Prostate gland (tissue), 2 donors: ENCODE data around the gene COPS6. TPM values are rescaled to one million over a fixed set of nuclear protein-coding genes. Genes with fewer than 3 reads are reported as not detected.

Experiments used
- DNase-seq: peaks from one replicate; pipeline ENCODE4 v3.0.0-alpha.2; 2019; ENCODE audit warnings: low spot score
- H3K27ac ChIP-seq, 2 donors: fragments of 200-600 bp; sonication (generic); 2 replicates each; pipeline ENCODE4 v1.5.1; 2017 to 2019
- H3K27me3 ChIP-seq: fragments of 200-600 bp; sonication (generic); replicated peaks from 2 replicates; pipeline ENCODE4 v1.5.1; 2019; ENCODE audit not compliant: insufficient read depth
- H3K36me3 ChIP-seq, 2 donors: fragments of 200-600 bp; sonication (generic); 1 replicate in 1 of 2; 2 replicates in 1 of 2; pipeline versions ENCODE4 v1.5.1 to v1.8.1; 2017 to 2019
- H3K4me1 ChIP-seq: fragments of 200-600 bp; sonication (generic); replicated peaks from 2 replicates; pipeline ENCODE4 v1.5.1; 2019
- H3K4me3 ChIP-seq, 2 donors: fragments of 200-600 bp; sonication (generic); 2 replicates each; pipeline ENCODE4 v1.5.1; 2017 to 2019
- H3K9me3 ChIP-seq: fragments of 200-600 bp; sonication (generic); 2 replicates; pipeline ENCODE4 v1.5.1; 2017
- CTCF ChIP-seq, 4 experiments: fragments of 200-600 bp in 2 of 4; fragments of 450-650 bp in 2 of 4; sonication (generic) in 2 of 4; IDR thresholded peaks; 1 replicate in 3 of 4; 2 replicates in 1 of 4; pipeline ENCODE4 v1.5.1; 2016 to 2019; ENCODE audit warnings: antibody characterized with exemption in 4 of 4, mild to moderate bottlenecking in 2 of 4, moderate library complexity in 2 of 4
- POLR2A ChIP-seq: fragments of 450-650 bp; IDR thresholded peaks from one replicate; pipeline ENCODE4 v1.6.1; 2016; ENCODE audit warnings: antibody characterized with exemption, mild to moderate bottlenecking
- POLR2AphosphoS5 ChIP-seq: sonication (generic); formaldehyde crosslinking; IDR thresholded peaks from one replicate; pipeline ENCODE4 v1.6.1; 2017; ENCODE audit warnings: antibody characterized with exemption
- WGBS: methylation state at CpG from one replicate; pipeline ENCODE4 v1.1.5; 2018; 5-methylcytosine and 5-hydroxymethylcytosine counted together
- intact Hi-C: fragments of 100-400 bp; cut with DNase I; formaldehyde crosslinking; loops from one replicate; pipeline ENCODE4 v1.14.2; 2022
- total RNA-seq, 2 donors: library from RNA; depleted of rRNA; stranded (reverse); fragments of >200 nt; gene quantifications; one replicate each; pipeline ENCODE4 v1.1.0, GENCODE V29; 2016

The COPS6 gene
- total RNA-seq, 2 donors from 2014 or later, result 50.8 to 78.4 TPM

DNA sequence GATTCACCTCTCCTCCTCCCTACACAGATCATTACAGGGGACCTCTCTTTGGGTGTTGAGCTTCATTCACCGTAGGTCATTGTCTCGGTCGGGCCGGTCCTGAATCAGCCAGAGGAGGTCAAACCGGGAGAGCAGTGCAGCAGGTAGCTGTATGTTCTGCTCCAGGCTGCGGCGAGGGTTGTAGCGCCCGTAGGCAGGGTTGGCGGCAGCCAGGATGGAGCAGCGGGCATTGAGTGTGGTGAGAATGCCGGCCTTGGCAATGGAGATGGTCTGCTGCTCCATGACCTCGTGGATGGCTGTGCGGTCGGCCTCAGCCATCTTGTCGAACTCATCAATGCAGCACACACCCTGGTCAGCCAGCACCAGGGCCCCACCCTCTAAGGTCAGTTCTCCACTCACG, 6.9 kb downstream of the COPS6 start:
- WGBS, result 90% methylated on average over 17 of the region's 17 CpGs
- intact Hi-C loops, result no loop called here
- H3K36me3 ChIP-seq, result peaks cover 7 to 65% of the 10 kb centered on the region in 2 donors
- H3K27me3 ChIP-seq, result no peaks in the 10 kb centered on the region
- no peak for DNase-seq
- no peak overlapping the region for H3K4me3 ChIP-seq
- H3K27ac ChIP-seq, result no peak overlapping the region
- H3K4me1 ChIP-seq, result peaks cover 9% of the 10 kb centered on the region
- TF ChIP-seq CTCF (IDR thresholded peaks at IDR 0.05), result no peak
- no peak for TF ChIP-seq POLR2AphosphoS5
- TF ChIP-seq POLR2A, result no peak
- no peaks in the 10 kb centered on the region for H3K9me3 ChIP-seq

DNA sequence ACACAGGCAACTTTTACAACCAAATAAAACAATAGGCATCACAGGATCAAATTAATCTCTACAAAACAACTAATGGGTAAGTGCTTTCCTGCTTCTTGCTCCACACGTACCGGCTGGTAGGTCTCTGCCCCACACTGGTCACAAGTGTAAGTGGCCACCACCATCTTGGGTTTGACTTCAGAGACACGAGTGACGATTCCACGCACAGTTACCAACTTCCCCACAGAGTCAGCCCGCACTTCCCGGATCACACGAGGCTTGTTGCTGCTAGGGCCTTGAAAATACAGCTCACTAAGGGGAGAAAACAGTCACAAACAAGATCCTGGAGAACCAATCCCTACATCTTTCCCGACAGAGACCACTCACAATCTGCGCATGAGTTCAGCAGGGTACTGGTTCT, 10.1 kb downstream of the COPS6 start:
- intact Hi-C loops, result no loop called here
- DNase-seq, result no peak
- 78% methylated on average over 10 of the region's 10 CpGs for WGBS
- Histone ChIP-seq H3K9me3 (no peaks in the 10 kb centered on the region), H3K36me3 (peaks cover 7 to 37% of the 10 kb centered on the region in 2 donors), H3K4me1 (peaks cover 9% of the 10 kb centered on the region), H3K27ac (peak overlapping the region in 1 of 2 donors; percentile 93), H3K27me3 (no peaks in the 10 kb centered on the region), H3K4me3 (no peak overlapping the region)
- TF ChIP-seq CTCF (IDR thresholded peaks at IDR 0.05), result no peak
- no peak for TF ChIP-seq POLR2A
- TF ChIP-seq POLR2AphosphoS5, result no peak

DNA sequence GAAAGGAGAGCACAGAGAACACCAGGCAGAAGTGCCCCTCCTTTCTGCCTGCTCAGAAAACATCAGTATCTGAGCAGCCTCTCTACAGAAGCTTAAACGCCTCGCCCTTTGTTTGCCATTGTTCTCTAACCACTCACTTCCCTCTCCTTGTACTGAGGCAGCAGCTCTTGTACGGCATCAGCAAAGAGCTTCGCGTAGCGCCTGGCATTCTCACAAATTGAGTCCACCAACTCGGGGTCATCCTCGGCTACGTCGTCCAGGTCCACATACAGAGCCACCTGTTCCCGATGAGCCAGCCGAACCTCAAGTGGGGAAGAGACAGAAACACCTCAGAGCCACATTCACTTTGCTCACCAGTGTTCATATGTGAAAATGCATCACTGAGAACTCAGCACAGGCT, 10.7 kb downstream of the COPS6 start:
- intact Hi-C loops, result no loop called here
- Histone ChIP-seq H3K9me3 (no peaks in the 10 kb centered on the region), H3K27ac (peak overlapping the region; percentile 90 to 93), H3K36me3 (peaks cover 7 to 33% of the 10 kb centered on the region in 2 donors), H3K4me1 (peaks cover 9% of the 10 kb centered on the region), H3K4me3 (peak overlapping the region; percentile 57 to 58), H3K27me3 (no peaks in the 10 kb centered on the region)
- WGBS, result 31% methylated on average over 12 of the region's 12 CpGs
- no peak for DNase-seq
- no peak for TF ChIP-seq CTCF (IDR thresholded peaks at IDR 0.05)
- no peak for TF ChIP-seq POLR2A

- peak overlapping the region; percentile 57 to 58 for H3K4me3 ChIP-seq
- H3K36me3 ChIP-seq, result peaks cover 7 to 23% of the 10 kb centered on the region in 2 donors
- peak; percentile 95 for DNase-seq
- H3K4me1 ChIP-seq, result peaks cover 9% of the 10 kb centered on the region
- peak; percentile 89 for TF ChIP-seq POLR2AphosphoS5
- TF ChIP-seq CTCF (IDR thresholded peaks at IDR 0.05), result peak in 1 of 4 experiments; percentile 27
- peak; percentile 60 for TF ChIP-seq POLR2A
- peak overlapping the region; percentile 90 to 93 for H3K27ac ChIP-seq
- no peaks in the 10 kb centered on the region for H3K27me3 ChIP-seq
- H3K9me3 ChIP-seq, result no peaks in the 10 kb centered on the region
- intact Hi-C loops, result no loop called here
- under 1% methylated on average over 61 of the region's 61 CpGs for WGBS
Observed at GRCh38 chr7:100100420-100101015, 11.7 kb downstream of the COPS6 start.
